Measurements from ENCODE around the gene RAC2. TPM values are rescaled to one million over a fixed set of nuclear protein-coding genes. Genes with fewer than 3 reads are reported as not detected.
A peak's percentile ranks its signal among the peaks of the same experiment; 100 is the strongest.

Gene RAC2
- total and polyA plus RNA-seq, 9 of the 15 experiments (the other 6 are each of a cell fraction or from before 2014, with no cell fraction given) = 22.7 to 103 (median 43.3) TPM

- TF ChIP-seq MNT (conservative IDR thresholded peaks at IDR 0.05) (peak; percentile 65 to 86), EP300 (IDR thresholded peaks at IDR 0.05; ENCODE audit: low read length) (peak; percentile 90), TARDBP (IDR thresholded peaks at IDR 0.05) (no peak), POLR2B (IDR thresholded peaks at IDR 0.05; ENCODE audit: low read depth, partially characterized antibody) (peak; percentile 44), ZNF184 (CRISPR knock-in tag; IDR thresholded peaks at IDR 0.05) (no peak), AFF1 (IDR thresholded peaks at IDR 0.05; ENCODE audit: low read depth in 1 of 2, partially characterized antibody in 2 of 2) (peak in 1 of 2 experiments; percentile 37), YY1 (IDR thresholded peaks at IDR 0.05; ENCODE audit: borderline replicate concordance in 1 of 3, control insufficient read depth in 1 of 3, extremely low read depth in 1 of 3, insufficient read depth in 3 of 3, insufficient read length in 1 of 3, insufficient replicate concordance in 2 of 3, low read depth in 1 of 3, low read length in 2 of 3) (peak in 2 of 3 experiments; percentile 43 to 56), EGR1 (conservative IDR thresholded peaks at IDR 0.05) (peak; percentile 79), NFATC3 (IDR thresholded peaks at IDR 0.05) (no peak), CBX2 (IDR thresholded peaks at IDR 0.05; ENCODE audit: insufficient read depth, low read length, poor library complexity, severe bottlenecking) (no peak), NFRKB (IDR thresholded peaks at IDR 0.05; ENCODE audit: low read depth) (no peak)
- TF ChIP-seq, protein P1, sequence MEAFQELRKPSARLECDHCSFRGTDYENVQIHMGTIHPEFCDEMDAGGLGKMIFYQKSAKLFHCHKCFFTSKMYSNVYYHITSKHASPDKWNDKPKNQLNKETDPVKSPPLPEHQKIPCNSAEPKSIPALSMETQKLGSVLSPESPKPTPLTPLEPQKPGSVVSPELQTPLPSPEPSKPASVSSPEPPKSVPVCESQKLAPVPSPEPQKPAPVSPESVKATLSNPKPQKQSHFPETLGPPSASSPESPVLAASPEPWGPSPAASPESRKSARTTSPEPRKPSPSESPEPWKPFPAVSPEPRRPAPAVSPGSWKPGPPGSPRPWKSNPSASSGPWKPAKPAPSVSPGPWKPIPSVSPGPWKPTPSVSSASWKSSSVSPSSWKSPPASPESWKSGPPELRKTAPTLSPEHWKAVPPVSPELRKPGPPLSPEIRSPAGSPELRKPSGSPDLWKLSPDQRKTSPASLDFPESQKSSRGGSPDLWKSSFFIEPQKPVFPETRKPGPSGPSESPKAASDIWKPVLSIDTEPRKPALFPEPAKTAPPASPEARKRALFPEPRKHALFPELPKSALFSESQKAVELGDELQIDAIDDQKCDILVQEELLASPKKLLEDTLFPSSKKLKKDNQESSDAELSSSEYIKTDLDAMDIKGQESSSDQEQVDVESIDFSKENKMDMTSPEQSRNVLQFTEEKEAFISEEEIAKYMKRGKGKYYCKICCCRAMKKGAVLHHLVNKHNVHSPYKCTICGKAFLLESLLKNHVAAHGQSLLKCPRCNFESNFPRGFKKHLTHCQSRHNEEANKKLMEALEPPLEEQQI (IDR thresholded peaks at IDR 0.05) = no peak
- TF ChIP-seq, protein P2, sequence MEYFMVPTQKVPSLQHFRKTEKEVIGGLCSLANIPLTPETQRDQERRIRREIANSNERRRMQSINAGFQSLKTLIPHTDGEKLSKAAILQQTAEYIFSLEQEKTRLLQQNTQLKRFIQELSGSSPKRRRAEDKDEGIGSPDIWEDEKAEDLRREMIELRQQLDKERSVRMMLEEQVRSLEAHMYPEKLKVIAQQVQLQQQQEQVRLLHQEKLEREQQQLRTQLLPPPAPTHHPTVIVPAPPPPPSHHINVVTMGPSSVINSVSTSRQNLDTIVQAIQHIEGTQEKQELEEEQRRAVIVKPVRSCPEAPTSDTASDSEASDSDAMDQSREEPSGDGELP (CRISPR knock-in tag; IDR thresholded peaks at IDR 0.05; ENCODE audit: borderline replicate concordance) = peak; percentile 100
- TF ChIP-seq, protein P3, sequence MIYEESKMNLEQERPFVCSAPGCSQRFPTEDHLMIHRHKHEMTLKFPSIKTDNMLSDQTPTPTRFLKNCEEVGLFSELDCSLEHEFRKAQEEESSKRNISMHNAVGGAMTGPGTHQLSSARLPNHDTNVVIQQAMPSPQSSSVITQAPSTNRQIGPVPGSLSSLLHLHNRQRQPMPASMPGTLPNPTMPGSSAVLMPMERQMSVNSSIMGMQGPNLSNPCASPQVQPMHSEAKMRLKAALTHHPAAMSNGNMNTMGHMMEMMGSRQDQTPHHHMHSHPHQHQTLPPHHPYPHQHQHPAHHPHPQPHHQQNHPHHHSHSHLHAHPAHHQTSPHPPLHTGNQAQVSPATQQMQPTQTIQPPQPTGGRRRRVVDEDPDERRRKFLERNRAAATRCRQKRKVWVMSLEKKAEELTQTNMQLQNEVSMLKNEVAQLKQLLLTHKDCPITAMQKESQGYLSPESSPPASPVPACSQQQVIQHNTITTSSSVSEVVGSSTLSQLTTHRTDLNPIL (CRISPR knock-in tag; IDR thresholded peaks at IDR 0.05) = no peak
Measured at GRCh38 chr22:37242395-37242918, 1.6 kb downstream of the RAC2 start (continued).

Data from K562 (cell line).